GM21723 (cell line): ENCODE results near the gene PPP1R11.

Experiments used
- ATAC-seq: cut with Tn5 transposase; IDR thresholded peaks from one replicate; pipeline ENCODE4 v1.9.1; 2021; ENCODE audit warnings: mild to moderate bottlenecking, moderate library complexity; ENCODE audit not compliant: unreplicated experiment

The PPP1R11 gene

DNA sequence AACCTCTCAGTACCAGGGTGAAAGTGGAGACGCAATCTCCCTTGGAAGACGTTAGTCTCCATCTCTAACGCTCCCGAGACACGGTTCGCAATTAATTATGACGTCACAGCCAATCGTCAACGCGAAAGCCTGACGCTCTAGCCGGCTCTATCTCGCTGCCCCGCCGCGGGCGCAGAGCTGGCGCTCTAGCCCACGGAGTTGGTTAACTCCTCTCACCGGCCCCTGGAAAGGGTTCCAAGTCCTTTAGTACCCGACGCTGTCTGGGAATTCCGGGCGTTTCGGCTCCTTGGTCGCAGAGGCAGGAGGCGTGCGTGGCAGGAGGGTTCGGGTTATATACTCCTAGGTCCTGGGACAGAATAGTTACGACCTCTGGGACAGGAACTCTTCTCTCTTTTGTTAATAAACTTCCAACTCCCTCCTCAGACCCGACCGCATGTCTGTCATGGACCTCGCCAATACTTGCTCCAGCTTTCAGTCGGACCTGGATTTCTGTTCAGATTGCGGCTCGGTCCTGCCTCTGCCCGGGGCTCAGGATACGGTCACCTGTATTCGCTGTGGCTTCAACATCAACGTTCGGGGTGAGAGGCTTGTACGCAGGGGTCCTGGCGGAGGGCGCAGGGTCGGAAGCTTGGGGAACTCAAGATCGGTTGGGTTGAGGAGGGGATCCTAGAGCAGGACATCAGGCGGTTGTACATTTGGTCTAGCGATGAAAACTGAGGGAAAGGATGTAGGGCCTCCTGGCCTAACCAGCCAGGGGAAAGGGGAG, 5.7 kb upstream of the PPP1R11 start, which contains the start of gene POLR1H:
Gene POLR1H (plus strand): TSS at position 174 of the 766 bp plus-strand sequence. CDS start 260 bp downstream, at position 434.
- ATAC-seq: peak; percentile 78

- ATAC-seq: peak; percentile 27
Measured at GRCh38 chr6:30061858-30062458, 5.0 kb upstream of the PPP1R11 start.

DNA sequence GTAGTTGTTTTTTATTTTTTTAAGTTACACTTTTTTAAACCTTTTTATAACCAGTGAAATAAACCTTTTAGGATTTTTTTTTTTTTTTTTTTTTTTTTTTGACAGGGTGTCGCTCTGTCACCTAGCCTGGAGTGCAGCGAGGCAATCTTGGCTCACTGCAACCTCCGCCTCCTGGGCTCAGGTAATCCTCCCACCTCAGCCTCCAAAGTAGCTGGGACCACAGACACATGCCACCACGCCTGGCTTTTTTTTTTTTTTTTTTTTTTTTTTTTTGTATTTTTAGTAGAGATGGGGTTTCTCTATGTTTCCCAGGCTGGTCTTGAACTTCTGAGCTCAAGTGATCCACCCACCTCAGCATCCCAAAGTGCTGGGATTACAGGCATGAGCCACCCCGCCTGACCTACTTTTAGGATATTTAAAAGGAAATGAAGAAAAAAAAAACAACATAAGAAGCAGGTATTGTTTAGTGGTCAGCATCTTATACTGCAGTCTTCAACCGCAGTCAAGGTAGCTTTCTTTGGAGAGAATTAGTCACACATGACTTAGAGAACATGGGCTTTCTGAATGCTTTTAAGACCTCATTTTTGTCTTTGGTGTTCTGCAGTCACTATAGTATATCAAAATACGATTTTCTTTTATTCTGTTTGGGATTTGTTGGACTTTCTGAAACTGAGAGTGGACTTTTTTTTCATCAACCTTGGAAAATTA, 4.4 kb upstream of the PPP1R11 start:
- no peak for ATAC-seq

DNA sequence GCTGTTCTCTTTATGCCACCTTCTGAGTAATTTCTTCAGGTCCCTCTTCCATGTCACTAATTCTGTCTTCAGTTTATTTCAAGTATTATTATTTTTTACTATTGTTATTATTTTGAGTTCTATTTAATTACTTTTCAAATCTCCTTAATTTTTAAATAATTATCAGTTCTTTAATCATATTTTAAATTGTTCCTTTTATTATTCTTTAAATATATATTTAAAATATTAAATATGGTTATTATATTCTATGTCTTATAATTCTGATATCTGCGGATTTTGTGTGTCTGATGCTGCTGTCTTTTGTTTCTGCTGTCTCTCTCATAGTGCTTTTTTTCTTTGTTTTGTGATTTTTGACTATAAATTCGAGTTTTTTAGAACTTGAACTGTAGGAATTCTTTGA, 3.7 kb upstream of the PPP1R11 start:
- ATAC-seq: no peak

DNA sequence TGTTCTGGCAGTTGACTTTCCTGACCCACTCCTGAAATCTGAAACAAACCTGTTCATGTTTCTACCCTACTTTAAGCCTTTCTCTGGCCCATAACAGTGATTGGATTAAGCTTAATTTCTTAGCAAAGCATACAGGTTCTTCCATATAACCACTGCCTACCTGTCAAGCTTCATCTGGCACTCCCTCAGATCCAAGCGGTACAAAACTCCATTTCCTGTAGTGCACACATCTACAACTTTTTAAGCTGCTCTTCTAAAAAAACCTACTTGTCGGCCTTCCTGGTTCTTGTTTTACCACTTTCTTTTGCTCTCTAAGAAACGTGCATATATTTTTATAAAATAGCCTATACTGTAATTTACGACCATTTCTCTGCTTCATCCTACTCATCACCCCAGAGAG, 916 bp upstream of the PPP1R11 start:
- ATAC-seq: no peak

DNA sequence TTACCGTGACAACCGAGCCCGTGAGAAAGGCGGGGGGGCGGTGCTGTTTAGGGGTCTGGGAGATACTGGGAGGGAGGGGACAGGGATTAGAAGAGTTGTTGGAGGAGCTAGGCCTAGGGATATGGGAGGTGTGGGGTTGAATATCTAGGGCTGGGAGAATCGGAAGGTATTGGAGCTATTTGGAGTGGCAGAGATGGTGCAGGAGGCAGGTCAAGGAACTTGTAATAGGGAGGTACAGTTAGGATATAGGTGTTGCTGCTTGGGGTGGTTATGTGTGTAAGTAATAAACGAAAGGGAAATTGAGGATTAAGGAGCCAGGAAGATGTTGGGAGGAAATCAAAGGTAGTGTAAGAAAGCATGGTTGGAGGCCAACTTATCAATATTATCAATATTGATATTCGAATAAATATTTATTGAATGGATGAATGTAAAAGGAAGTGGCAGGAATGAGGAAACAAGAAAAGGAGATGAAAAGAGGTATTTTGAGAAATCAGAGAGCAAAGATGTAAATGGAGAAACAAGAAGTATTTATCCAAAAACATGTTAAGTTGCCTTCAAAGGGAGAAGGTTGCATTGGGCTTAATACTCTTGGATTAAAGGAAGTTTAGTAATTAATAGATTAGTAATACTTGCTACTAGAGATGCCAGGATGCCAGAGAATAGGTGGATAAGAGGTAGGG, 602 bp downstream of the PPP1R11 start:
- ATAC-seq: no peak

- no peak for ATAC-seq
Measured at GRCh38 chr6:30071081-30071818, 4.3 kb downstream of the PPP1R11 start.

DNA sequence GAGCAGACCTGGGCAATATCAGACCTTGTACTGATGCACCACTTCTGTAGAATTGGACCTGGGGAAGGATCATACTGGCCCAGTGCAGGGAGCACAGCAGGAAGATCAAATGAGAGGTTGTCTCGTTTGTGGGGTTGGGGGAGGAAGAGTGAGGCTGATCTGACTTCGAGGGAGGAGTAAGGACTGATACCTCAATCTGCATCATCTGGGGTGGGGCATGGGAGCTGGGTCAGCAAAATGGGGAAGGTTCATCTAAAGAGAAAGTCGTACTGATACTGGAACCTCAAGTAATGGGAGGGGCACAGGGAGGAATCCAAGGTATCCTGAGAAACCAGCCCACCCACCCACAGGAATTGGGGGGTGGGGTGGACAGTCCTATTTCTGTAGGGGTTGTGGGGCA, 4.9 kb downstream of the PPP1R11 start:
- ATAC-seq: no peak

- ATAC-seq: no peak
Measured at GRCh38 chr6:30073489-30074235, 6.7 kb downstream of the PPP1R11 start.

DNA sequence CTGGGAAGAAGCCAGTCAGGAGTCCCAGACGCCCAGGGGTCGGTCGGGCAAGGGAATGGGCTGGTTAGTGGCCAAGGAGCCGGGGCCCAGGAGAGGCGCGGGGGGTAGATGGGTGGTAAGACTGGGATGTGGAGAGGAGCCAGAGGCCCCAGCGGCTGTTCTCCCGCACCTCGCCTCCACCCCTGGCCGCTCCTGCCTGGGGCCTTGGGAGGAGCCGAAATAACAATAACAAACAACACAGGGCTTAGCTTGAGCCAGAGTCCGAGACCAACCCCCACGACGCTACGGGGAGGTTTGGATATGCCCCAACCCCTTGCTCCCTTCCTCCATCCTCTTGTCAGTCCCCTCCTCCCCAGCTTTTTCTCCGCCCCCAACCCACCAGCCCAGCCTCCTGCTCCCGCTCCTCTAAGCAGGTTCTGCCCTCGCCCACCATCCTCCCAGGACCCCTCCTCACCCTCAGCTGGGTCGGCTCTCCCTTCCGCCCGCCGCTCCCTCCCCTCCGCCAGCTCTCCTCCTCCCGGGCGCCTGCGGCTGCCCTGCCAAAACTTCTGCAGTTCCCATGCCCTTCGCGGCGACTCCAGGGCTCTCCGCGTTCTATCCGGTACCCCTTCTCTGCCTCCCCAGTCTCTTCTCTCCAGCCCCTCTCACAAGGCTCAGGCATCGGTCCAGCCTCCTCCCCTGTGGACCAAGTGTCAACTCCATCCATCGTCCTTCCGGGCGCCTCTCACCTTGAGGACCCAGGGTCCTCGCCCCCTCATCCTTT, 7.5 kb downstream of the PPP1R11 start:
- no peak for ATAC-seq

GRCh38 chr6:30075094-30075789, 8.2 kb downstream of the PPP1R11 start, which contains the start of gene RNF39:
Gene RNF39, minus strand, starts transcription at chr6:30075769. Its CDS starts 184 bp downstream, at chr6:30075585.
- ATAC-seq: no peak

GRCh38 chr6:30075790-30076732, 9.1 kb downstream of the PPP1R11 start:
- ATAC-seq: no peak

- no peak for ATAC-seq
Measured at GRCh38 chr6:30077218-30077617, 10.2 kb downstream of the PPP1R11 start.

DNA sequence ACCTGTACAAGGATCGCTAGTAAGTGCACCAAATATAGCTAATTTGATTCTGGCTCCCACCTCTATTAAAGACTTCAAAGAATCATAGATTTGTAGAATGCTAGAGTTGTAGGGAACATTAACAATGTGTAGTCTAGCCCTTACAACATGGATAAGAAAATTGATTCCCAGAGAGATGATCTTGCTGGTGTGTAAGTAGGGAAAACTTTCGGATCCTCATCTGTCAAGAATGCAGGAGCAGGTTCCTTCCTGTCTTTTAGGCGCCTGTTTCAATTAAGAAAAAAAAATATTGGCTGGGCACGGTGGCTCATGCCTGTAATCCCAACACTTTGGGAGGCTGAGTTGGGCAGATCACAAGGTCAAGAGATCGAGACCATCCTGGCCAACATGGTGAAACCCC, 20.9 kb downstream of the PPP1R11 start:
- ATAC-seq: no peak

GRCh38 chr6:30091577-30092381, 24.8 kb downstream of the PPP1R11 start:
- ATAC-seq: no peak

- no peak for ATAC-seq
Measured at GRCh38 chr6:30092852-30093543, 26.0 kb downstream of the PPP1R11 start.
